Neural progenitor cell (in vitro differentiated cells): ENCODE measurements around the gene TTLL12. TPM values are rescaled to one million over a fixed set of nuclear protein-coding genes. Genes with fewer than 3 reads are reported as not detected.

ENCODE experiments used
- DNase-seq: peaks from one replicate; pipeline ENCODE4 v3.0.0-alpha.2; 2016; ENCODE audit warnings: low spot score
- H2AFZ ChIP-seq: fragments of 200-600 bp; sonication (generic); replicated peaks from 2 replicates; pipeline ENCODE4 v1.6.1; 2016; ENCODE audit warnings: antibody characterized with exemption
- H3F3A ChIP-seq: fragments of 200-600 bp; sonication (generic); 2 replicates; pipeline ENCODE4 v1.6.1; 2016; ENCODE audit warnings: antibody characterized with exemption, low read depth
- H3K27ac ChIP-seq: fragments of 200-600 bp; sonication (generic); 2 replicates; pipeline ENCODE4 v1.5.1; 2016; ENCODE audit warnings: mild to moderate bottlenecking
- H3K27me3 ChIP-seq: fragments of 200-600 bp; sonication (generic); 2 replicates; pipeline ENCODE4 v1.6.1; 2016; ENCODE audit warnings: mild to moderate bottlenecking, moderate library complexity
- H3K36me3 ChIP-seq: fragments of 200-600 bp; sonication (generic); 2 replicates; pipeline ENCODE4 v1.5.1; 2016
- H3K4me1 ChIP-seq: fragments of 200-600 bp; sonication (generic); 2 replicates; pipeline ENCODE4 v1.6.1; 2016; ENCODE audit warnings: mixed run types
- H3K4me2 ChIP-seq: fragments of 200-600 bp; sonication (generic); 2 replicates; pipeline ENCODE4 v1.6.1; 2016
- H3K4me3 ChIP-seq: fragments of 200-600 bp; sonication (generic); 2 replicates; pipeline ENCODE4 v1.5.1; 2016
- H3K79me2 ChIP-seq: fragments of 200-600 bp; sonication (generic); 2 replicates; pipeline ENCODE4 v1.6.1; 2016; ENCODE audit warnings: low read depth
- H3K9ac ChIP-seq: fragments of 200-600 bp; sonication (generic); 2 replicates; pipeline ENCODE4 v1.6.1; 2016
- H3K9me3 ChIP-seq: fragments of 200-600 bp; sonication (generic); 2 replicates; pipeline ENCODE4 v1.5.1; 2016; ENCODE audit warnings: low read depth
- H4K20me1 ChIP-seq: fragments of 200-600 bp; sonication (generic); 2 replicates; pipeline ENCODE4 v1.6.1; 2016; ENCODE audit warnings: low read depth
- H3K27ac Mint-ChIP-seq: 3 replicates; pipeline ENCODE4 v1.8.0; 2021; ENCODE audit warnings: mixed read lengths
- H3K27me3 Mint-ChIP-seq: 2 replicates; pipeline ENCODE4 v1.8.0; 2022; ENCODE audit warnings: low read depth, mild to moderate bottlenecking, inconsistent platforms, moderate library complexity, mixed read lengths; ENCODE audit not compliant: insufficient read depth
- H3K36me3 Mint-ChIP-seq: 3 replicates; pipeline ENCODE4 v1.8.0; 2021; ENCODE audit warnings: mixed read lengths
- H3K4me1 Mint-ChIP-seq: 3 replicates; pipeline ENCODE4 v1.8.0; 2021; ENCODE audit warnings: mixed read lengths
- H3K4me3 Mint-ChIP-seq: 3 replicates; pipeline ENCODE4 v1.8.0; 2021; ENCODE audit warnings: mild to moderate bottlenecking, moderate library complexity, mixed read lengths
- H3K9me3 Mint-ChIP-seq: 3 replicates; pipeline ENCODE4 v1.8.0; 2020; ENCODE audit warnings: mixed read lengths
- EZH2 ChIP-seq: fragments of 200-600 bp; sonication (generic); IDR thresholded peaks from 2 replicates; pipeline ENCODE4 v1.6.1; 2017; ENCODE audit warnings: antibody characterized with exemption, mild to moderate bottlenecking, moderate library complexity
- EZH2phosphoT487 ChIP-seq: fragments of 200-600 bp; sonication (generic); IDR thresholded peaks from 2 replicates; pipeline ENCODE4 v1.6.1; 2017; ENCODE audit warnings: antibody characterized with exemption
- total RNA-seq: library from RNA; depleted of rRNA; stranded (reverse); fragments of >200 nt; gene quantifications from 2 replicates; pipeline ENCODE4 v1.2.3, GENCODE V29; 2015; ENCODE audit warnings: low replicate concordance
- TF ChIP-seq, protein P1 (sequence below): fragments of 200-600 bp; sonication (generic); IDR thresholded peaks from 2 replicates; pipeline ENCODE4 v1.5.1; 2017; ENCODE audit warnings: antibody characterized with exemption, mild to moderate bottlenecking

The TTLL12 gene
- total RNA-seq, 1 donor from 2014 or later, result 27.8 TPM

GRCh38 chr22:43154887-43155536 is 31.9 kb downstream of the TTLL12 start:
- DNase-seq, result no peak
- Mint-ChIP-seq H3K4me1 (peaks cover 10% of the 10 kb centered on the region), H3K27me3 (peaks cover 3% of the 10 kb centered on the region), H3K27ac (no peak overlapping the region), H3K9me3 (no peaks in the 10 kb centered on the region), H3K4me3 (no peak overlapping the region), H3K36me3 (no peaks in the 10 kb centered on the region)
- Histone ChIP-seq H3K4me1 (peaks cover 13% of the 10 kb centered on the region), H4K20me1 (no peaks in the 10 kb centered on the region), H3K27me3 (peaks cover 31% of the 10 kb centered on the region), H2AFZ (no peak overlapping the region), H3K79me2 (no peaks in the 10 kb centered on the region), H3K36me3 (no peaks in the 10 kb centered on the region), H3K27ac (no peak overlapping the region), H3F3A (peaks cover 4% of the 10 kb centered on the region), H3K4me2 (no peak overlapping the region), H3K4me3 (no peak overlapping the region), H3K9me3 (no peaks in the 10 kb centered on the region), H3K9ac (no peak overlapping the region)
- TF ChIP-seq EZH2, result no peak
- TF ChIP-seq, protein P1, sequence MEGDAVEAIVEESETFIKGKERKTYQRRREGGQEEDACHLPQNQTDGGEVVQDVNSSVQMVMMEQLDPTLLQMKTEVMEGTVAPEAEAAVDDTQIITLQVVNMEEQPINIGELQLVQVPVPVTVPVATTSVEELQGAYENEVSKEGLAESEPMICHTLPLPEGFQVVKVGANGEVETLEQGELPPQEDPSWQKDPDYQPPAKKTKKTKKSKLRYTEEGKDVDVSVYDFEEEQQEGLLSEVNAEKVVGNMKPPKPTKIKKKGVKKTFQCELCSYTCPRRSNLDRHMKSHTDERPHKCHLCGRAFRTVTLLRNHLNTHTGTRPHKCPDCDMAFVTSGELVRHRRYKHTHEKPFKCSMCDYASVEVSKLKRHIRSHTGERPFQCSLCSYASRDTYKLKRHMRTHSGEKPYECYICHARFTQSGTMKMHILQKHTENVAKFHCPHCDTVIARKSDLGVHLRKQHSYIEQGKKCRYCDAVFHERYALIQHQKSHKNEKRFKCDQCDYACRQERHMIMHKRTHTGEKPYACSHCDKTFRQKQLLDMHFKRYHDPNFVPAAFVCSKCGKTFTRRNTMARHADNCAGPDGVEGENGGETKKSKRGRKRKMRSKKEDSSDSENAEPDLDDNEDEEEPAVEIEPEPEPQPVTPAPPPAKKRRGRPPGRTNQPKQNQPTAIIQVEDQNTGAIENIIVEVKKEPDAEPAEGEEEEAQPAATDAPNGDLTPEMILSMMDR, result no peak
- TF ChIP-seq EZH2phosphoT487, result no peak

- Mint-ChIP-seq H3K4me1 (peaks cover 10% of the 10 kb centered on the region), H3K36me3 (no peaks in the 10 kb centered on the region), H3K27ac (no peak overlapping the region), H3K27me3 (peaks cover 6% of the 10 kb centered on the region), H3K9me3 (no peaks in the 10 kb centered on the region), H3K4me3 (no peak overlapping the region)
- no peaks in the 10 kb centered on the region for H3K79me2 ChIP-seq
- no peak overlapping the region for H2AFZ ChIP-seq
- no peak overlapping the region for H3K4me2 ChIP-seq
- peaks cover 13% of the 10 kb centered on the region for H3K4me1 ChIP-seq
- TF ChIP-seq EZH2phosphoT487 (no peak), EZH2 (no peak)
- TF ChIP-seq, protein P1, result no peak
- peaks cover 4% of the 10 kb centered on the region for H3F3A ChIP-seq
- no peaks in the 10 kb centered on the region for H3K9me3 ChIP-seq
- H4K20me1 ChIP-seq, result no peaks in the 10 kb centered on the region
- H3K27me3 ChIP-seq, result peaks cover 31% of the 10 kb centered on the region
- DNase-seq, result no peak
- H3K27ac ChIP-seq, result no peak overlapping the region
- no peaks in the 10 kb centered on the region for H3K36me3 ChIP-seq
- no peak overlapping the region for H3K9ac ChIP-seq
- H3K4me3 ChIP-seq, result no peak overlapping the region
Observed at GRCh38 chr22:43153899-43154298, 33.0 kb downstream of the TTLL12 start.

GRCh38 chr22:43152357-43153071 is 34.4 kb downstream of the TTLL12 start:
- H4K20me1 ChIP-seq, result no peaks in the 10 kb centered on the region
- no peaks in the 10 kb centered on the region for H3K9me3 Mint-ChIP-seq
- peaks cover 36% of the 10 kb centered on the region for H3K27me3 ChIP-seq
- H3K36me3 Mint-ChIP-seq, result no peaks in the 10 kb centered on the region
- DNase-seq, result no peak
- peak overlapping the region; percentile 68 for H3K4me3 Mint-ChIP-seq
- no peak overlapping the region for H3K4me3 ChIP-seq
- no peak overlapping the region for H3K27ac Mint-ChIP-seq
- H3K4me2 ChIP-seq, result no peak overlapping the region
- H3F3A ChIP-seq, result peaks cover 4% of the 10 kb centered on the region
- no peak overlapping the region for H3K9ac ChIP-seq
- no peak for TF ChIP-seq EZH2phosphoT487
- no peak for TF ChIP-seq EZH2
- TF ChIP-seq, protein P1, result no peak
- H2AFZ ChIP-seq, result no peak overlapping the region
- H3K4me1 ChIP-seq, result peaks cover 13% of the 10 kb centered on the region
- H3K27ac ChIP-seq, result no peak overlapping the region
- H3K36me3 ChIP-seq, result no peaks in the 10 kb centered on the region
- no peaks in the 10 kb centered on the region for H3K79me2 ChIP-seq
- peaks cover 6% of the 10 kb centered on the region for H3K27me3 Mint-ChIP-seq
- peaks cover 6% of the 10 kb centered on the region for H3K4me1 Mint-ChIP-seq
- no peaks in the 10 kb centered on the region for H3K9me3 ChIP-seq
